Dedifferentiated amniotic fluid mesenchymal stem cell (primary cell): ENCODE measurements around the gene VAV1.
"Not testable (repeated sequence)": the region's sequence is repeated elsewhere in the genome, so short reads cannot be mapped to it uniquely, and the experiment has no call there.

Source experiments
- DNase-seq: peaks from one replicate; pipeline ENCODE4 v3.0.0-alpha.2; 2016; ENCODE audit errors: extremely low spot score

Gene VAV1

DNA sequence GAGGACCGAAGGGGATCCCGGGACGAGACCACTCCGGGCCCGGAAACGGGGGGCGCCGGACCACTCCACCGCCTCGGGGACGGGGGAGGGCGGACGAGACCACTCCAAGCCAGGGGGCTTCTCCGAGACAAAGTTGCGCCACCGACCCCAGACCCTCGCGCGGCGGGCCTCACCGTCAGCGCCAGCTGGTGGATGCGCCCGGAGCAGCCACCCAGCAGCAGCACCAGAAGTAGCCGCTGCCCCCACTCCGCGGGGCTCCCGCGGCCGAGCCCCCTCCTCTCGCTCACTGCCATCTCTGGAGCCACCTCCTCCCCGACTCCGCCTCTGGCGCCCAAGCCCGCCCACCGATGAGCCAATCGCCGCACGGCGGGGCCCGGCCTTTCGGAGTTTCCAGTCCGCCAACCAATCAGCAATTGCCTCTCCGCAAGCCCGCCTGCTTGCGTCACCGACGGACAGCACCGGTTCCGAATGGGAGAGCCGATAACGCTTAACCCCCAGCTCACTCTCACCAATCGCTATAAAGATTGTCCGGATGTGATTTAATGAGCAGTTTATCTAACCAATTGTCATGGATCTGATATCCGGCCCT is 35.1 kb upstream of the VAV1 start, which contains the start of gene GPR108:
TSS of gene GPR108 (minus strand) at position 297 of the 589 bp plus-strand sequence. CDS start at position 293, 4 bp downstream.
- peak; percentile 100 for DNase-seq

DNA sequence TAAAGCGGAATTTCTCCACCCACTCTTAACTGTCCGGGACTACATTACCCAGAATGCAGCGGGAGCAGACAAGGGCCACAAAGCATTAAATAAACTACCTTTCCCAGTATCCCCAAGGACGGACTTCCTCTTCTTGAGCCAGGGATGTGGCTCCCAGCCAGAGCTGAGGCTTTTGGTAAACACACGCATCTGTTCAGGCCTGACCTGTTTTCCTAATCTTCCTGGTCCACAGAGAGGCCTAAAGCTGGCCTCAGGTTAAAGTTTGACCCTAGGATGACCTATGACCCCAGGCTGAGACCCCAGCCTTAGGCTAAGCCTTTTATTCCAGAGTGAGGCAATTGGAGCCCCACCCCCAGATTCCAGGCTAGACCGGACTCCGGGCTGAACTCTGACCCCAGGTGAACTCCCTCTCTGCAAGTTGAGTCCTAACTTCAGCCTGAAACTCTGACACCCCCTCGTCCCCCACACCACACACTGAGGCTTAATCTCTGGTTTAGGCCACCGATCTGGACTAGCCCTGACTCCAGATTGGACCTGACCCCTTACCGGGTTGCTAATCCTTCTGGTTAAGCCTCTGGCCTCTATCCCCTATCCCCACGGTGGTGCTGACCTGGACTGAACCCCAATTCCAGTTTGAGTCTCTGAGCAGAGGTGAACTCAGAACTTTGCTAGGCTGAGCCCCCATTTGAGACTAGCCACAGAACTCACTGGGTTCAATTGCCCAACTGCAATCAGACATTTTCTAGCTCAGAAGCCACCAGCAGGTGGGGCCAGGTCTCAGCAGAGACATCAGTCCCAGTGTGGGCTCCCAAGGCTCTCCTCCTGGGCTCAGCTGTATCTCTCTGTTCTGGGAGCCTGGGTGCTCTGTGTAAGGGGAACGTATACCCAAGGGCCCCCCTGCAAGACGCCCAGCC is 34.4 kb upstream of the VAV1 start:
- DNase-seq = peak; percentile 68

DNA sequence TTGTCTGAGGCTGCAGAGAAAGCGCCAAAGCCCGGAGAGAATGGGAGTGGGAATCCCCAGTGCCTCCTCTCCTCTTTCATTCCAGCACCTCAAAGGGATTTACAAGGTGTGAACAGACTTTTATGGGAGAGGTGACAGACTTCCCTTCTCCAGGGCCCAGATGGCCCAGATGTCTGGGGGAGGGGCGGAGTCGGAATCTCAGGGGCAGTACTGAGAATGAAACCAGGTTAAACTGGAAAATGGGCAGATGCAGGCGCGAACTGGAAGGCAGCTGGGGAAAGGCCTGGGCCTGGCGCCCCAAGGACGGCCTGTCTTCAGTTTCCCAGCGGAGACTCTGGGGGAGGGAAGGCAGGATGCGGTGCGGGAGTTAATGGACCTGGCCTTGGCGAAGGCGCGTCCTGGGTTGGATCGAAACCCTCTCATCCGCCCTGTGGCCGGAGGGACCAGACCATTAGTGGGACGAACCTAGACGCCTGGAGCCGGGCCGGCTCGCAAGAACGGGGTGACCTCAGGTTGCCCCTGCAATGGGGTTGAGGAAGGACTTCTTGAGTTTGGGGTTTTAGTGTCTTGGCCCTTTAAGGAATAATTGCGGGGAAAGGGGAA is 33.6 kb upstream of the VAV1 start:
- no peak for DNase-seq

DNA sequence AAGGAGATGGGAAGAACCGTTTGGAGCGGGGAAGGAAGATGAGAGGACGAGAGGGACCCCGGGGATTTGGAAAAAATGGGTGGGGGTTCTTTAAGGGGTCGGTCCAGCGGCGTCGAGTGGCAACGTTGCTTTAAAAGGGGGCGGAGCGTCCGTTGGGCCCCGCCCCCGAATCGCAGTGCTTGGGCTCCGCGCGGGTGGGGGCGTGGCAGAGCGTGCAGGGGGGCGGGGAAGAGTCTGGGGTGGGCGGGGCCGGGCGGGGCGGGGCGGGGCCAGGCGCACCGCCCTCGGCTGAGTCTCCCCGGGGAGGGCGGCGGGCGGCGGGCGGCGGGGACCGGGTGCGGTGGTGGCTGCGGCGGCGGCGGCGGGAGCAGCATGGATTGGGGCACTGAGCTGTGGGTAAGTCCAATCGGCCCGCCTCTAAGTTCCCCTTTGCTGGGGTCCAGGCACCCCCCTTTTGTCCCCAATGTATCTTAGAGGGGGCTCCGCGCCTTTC is 33.1 kb upstream of the VAV1 start, which contains the start of gene TRIP10:
TSS of gene TRIP10 (plus strand) at position 291 of the 493 bp plus-strand sequence. CDS start at position 373, 82 bp downstream.
- peak; percentile 66 for DNase-seq

DNA sequence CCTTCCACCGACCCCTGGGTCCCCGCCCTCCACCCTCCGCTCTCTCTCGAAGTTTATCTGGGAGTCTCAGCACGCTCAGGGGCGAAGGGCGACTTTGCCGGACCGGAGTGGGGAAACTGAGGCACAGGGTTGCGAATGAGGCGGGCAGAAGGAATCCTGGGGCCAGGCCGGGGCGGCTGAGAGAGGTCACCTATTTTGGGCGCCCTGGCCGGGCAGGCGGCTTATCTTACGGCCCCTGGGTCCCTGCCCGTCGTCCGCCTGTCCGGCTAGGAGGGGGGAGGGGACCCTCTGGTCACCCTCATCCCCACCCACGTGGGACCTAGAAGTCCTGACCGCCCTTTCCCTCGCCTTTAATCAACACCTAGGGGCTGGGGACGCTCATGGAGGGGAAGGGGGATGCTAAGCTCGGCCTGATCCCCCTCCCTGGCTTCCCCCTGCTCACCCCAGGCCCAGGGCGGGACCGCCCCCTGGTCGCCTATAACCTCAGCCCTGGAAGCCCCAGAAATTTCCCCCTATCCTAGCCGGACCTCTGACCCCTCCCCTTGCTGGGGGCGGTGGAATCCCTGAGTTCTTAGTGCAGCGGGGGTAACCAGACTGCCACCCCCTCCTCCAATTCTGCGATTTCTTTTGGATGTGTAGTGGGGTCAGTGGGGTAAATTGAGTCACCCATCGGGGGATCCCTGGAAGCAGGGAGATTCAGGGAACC is 32.5 kb upstream of the VAV1 start:
- DNase-seq = no peak

DNA sequence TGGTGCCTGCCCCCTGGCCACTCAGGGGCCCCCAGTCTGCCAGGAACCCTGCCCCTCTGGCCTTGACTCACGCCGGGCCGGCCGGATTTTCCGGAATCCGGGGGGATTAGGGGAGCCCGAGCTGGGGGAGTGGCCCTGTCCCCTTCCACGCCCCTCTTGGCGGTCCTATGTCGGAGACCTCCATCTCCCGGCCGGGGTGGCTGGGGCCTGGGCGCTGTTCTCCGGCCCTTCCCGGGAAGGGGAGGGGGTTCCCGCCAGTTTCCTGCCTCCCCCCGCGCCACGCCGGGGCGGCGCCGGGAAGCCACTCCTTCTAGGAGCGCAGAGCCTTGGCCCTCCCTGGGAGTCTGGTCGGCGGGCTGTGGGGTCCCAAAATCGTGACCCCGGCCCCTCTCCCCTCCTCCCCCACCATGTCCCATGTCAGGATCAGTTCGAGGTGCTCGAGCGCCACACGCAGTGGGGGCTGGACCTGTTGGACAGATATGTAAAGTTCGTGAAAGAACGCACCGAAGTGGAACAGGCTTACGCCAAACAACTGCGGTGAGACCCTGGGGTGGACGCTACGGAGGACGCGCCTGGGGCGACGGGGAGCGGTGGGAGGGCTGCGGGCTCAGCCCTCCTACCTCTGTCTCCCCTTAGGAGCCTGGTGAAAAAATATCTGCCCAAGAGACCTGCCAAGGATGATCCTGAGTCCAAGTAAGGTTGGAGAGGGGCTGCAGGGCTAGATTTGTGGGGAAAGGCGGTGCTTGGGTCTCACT is 31.7 kb upstream of the VAV1 start:
- no peak for DNase-seq

DNA sequence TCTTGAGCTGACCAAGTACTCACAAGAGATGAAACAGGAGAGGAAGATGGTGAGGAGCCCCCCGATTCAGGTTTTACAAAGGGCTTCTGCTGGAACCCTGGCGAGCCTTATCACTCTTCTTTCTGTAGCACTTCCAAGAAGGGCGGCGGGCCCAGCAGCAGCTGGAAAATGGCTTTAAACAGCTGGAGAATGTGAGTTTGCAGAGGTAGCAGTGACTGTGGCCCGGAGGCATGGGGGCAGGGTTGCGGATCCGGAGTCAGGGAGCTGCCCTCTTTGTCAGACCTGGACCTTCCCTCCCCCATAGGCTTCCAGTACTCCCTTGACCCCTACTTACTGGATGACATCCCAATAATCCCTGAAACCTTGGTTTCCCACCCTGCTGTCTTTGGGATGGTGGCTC is 29.4 kb upstream of the VAV1 start:
- DNase-seq = no peak

DNA sequence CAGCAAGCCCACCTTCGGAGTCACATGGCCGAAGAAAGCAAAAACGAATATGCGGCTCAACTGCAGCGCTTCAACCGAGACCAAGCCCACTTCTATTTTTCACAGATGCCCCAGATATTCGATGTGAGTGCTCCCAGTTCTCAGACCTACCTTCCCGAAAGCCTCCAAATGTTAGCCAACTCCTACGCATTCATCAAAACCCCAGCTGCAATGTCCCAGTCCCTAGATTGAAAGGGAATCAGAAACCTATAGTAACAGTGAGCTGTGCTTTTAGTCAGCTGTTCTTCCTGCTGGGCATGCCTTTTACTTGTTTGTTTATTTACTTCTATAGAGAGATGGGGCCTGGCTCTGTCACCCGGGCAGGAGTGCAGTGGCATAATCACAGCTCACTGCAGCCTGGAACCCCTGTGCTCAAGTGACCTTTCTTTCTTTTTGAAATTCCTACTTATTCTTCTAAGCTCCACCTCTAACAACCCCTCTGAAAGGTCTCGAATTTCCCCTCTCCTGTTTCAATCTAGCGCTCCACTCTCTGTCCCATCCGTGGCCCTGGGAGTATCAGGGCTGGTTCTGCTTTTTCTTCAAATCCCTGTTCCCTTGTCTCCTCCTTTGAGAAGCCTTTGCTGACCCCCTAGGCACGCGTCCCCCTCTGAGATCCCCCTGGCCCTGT is 28.7 kb upstream of the VAV1 start:
- DNase-seq = no peak

DNA sequence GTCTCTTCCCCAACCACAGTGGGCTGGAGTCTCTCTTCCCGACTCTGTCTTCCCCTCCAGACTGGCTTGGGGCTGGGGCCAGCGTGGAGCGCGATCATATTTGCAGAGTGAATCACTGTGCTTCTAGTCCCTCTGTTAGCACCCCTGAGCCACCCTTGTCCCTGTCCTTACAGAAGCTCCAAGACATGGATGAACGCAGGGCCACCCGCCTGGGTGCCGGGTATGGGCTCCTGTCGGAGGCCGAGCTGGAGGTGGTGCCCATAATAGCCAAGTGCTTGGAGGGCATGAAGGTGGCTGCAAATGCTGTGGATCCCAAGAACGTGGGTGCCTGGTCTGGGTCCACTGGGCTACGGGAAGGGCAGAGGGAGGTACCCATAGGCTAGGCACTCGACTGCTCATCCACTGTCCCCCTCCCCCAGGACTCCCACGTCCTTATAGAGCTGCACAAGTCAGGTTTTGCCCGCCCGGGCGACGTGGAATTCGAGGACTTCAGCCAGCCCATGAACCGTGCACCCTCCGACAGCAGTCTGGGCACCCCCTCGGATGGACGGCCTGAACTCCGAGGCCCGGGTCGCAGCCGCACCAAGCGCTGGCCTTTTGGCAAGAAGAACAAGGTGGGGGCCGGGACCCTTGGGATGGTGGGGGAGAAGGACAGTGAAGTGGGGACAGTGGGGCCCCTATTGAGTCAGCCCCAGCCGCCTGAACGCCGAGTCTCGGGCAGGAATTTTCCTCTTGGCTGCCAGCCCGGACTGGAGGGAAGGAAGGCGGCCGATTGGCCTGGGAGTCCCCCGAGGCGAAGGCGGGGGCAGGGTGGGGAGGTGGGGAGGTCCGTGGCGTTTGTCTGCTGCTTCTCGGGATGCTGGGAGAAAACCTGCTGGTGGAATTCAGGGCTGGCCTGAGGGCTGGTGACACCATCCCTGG is 27.9 kb upstream of the VAV1 start:
- DNase-seq = peak; percentile 85

DNA sequence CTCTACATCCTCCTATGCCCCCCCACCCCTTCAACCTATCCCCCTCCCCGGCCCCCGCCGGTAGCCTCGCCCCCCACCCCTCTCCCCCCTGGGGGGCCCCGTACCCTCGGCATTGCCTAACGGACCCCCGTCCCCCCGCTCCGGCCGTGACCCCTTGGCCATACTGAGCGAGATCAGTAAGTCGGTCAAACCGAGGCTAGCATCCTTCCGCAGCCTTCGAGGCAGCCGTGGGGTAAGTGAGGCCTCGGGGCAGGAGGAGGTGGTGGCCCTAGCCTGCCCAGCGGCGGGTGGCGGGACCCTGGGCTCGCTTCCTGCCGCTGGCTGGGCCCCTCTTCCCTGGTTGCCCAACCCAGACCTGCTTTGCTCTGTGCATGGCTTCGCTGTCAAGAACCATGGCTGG is 26.5 kb upstream of the VAV1 start:
- DNase-seq = no peak

DNA sequence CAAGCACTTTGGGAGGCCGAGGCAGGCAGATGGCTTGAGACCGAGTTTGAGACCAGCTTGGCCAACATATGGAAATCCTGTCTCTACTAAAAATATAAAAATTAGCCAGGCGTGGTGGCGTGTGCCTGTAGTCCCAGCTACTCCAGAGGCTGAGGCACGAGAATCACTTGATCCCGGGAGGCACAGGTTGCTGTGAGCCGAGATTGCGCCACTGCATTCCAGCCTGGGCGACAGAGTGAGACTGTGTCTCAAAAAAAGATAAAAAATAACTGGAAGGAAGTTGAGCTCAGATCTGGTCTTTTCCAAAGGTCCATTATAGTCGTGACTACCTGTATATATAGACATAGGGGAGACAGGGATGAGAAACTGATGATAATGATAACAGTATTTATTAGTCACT is 24.0 kb upstream of the VAV1 start:
- not testable (repeated sequence) for DNase-seq

DNA sequence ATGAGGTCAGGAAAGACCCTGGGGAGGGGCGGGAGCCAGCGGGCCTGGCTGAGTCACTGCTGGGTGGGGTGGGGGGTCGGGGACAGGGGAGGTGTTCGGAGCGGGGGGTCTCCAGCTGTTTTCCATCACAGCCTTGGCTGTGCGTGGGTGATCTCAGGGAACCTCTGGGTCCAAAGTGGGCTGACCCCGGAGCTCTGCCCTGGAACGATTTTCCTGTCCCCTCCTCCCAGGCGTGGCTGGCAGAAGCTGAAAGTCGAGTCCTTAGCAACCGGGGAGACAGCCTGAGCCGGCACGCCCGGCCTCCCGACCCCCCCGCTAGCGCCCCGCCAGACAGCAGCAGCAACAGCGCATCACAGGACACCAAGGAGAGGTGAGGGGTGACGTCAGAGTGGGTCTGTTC is 22.4 kb upstream of the VAV1 start:
- no peak for DNase-seq

DNA sequence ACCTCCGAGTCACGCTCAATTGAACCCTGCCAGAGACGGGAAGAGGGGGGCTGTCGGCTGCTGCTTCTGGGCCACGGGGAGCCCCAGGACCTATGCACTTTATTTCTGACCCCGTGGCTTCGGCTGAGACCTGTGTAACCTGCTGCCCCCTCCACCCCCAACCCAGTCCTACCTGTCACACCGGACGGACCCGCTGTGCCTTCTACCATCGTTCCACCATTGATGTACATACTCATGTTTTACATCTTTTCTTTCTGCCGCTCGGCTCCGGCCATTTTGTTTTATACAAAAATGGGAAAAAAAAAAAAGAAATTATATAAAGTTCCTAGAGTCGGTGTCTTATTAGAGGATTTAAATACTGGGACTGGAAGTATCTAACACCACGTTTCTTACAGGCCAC is 21.3 kb upstream of the VAV1 start:
- DNase-seq = no peak

DNA sequence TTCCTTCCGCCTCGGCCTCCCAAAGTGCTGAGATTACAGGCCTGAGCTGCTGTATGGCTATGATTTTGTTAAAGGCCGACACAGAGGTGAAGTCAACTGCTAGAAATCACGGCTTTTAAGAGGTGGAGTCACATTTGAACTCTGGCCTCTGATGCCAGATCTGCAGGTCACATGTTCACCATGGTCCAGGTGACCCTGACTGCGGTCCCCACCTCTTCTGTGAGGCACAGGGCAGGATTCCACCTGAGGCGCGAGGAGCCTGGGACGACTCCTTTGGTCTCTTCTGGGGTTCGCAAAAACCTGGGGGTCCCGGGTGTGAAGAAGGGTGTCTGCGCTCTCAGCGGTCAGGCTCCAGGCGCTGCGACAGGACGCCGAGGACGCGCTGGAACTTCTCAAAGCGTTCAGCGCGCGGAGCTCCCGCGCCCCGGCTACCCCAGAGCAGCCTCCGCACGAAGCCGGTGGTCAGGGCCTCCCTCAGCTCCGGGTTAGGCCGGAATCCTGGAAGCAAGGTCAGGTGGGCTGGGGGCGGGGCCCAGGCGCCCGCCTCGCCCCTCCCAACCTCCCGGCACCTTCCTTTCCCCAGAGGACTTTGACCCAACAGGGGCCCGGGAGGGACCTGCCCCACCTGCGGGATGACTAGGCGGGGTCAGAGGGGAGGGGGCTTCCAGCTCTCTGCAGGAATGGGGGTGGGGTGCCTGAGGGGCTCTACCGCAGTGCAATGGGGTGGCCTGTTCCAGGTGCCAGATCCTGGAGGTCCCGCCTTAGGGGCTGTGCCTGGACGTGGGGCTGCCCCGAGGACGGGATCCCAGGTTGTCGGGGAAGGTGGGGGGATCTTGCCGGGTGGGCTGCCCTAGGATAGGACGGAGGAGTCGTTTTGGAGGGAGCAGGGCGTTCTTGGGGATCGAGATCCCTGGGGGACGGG is 20.0 kb upstream of the VAV1 start:
- no peak for DNase-seq

DNA sequence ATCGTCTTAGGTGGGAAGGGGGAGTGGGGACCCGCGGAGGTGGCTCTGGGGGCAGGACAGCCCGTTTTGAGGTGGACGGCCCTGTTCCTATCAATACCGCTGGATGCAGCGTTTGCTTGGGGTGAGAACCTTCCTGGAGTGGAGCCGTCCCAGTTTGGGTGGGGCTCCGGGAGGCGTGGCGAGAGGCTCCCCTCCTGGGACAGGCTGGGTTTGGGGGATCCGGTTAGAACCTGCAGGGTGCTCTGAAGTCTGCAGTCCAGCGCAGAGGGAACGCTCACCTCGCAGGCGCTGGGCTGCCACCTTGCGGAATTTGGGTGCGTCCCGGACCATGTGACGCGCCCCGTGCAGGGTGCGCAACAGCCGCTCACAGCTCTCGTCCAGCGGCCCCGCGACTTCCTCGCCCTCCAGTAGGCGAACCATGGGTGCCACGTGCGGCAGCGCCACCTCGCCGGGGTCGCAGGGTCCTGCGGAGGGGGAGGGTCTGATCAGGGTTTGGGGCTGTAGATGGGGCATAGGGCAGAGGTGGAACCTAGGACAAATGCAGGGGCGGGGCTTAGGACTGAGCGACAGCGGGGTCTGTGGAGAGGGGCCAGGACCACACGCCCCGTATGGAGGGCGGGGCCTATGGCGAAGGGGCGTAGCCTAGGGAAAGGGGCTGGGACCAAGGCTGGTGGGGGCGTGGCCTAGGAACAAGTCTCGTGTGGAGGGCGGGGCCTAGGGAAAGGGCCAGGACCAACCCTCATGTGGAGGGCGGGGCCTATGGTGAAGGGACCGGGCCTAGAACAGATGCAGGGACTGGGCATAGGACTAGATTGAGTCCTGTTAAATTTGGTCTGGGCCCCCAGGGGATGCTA is 19.1 kb upstream of the VAV1 start:
- DNase-seq = no peak

DNA sequence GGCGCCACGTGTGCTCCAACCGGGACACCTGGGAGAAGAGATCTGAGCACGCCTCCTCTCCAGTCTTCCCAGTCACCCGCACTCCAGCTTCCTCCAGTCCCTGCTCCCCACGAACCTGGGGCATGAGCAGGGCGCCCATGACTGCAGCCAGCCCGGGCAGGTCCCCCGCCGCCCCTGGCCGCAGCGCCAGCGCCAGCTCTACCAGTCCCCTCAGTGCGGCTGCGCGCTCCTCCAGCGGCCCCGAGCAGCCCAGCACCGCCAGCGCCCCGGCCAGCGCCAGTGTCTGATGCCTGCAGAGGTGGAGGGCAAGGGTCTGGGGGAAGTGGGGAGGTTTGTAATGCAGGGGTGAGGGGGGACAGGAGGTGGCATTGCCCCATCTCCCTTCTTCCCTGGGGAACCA is 18.4 kb upstream of the VAV1 start:
- no peak for DNase-seq

DNA sequence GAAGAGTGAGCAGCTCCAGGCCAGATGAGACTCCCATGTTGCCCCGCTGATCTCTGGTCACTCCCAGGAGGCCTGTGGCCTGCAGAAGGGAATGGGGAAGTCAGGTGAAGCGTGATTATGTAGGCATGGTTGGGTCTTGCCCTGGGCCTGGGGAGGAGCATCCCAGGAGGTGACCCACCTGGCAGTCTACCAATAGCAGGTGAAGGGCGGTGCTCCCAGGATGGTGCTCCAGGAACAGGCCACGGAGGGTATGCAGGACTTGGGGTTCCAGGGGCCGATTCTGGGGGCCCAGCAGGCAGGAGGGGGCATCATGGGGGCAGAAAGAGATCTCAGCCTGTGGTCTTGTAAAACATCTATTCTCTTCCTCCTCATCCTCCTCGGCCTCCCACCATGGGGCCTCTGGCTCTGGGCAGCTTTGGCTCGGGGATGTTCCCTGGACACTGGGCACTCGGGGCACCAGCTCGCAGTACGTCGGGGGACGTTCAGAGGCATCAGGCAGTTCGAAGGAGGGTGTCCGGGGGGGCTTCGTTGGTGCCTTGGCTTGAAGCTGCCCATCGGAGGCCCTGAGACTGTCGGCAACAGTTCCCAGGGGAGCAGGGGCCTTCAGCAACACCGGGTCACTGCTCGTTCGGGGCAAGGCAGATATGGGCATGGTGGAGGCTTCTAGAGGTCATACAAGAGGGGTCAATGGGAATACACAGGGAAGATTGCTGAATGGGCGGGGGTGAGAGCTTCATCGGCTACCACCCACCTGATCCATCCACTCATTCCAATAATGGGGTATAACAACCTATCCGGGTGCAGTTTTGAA is 17.6 kb upstream of the VAV1 start:
- DNase-seq = no peak
